ENCODE data around the gene FAM162A.
A peak's percentile ranks its signal among the peaks of the same experiment; 100 is the strongest.

Gene FAM162A

GRCh38 chr3:122382888-122383666 is 905 bp upstream of the FAM162A start, which contains the start of gene MIX23:
MIX23 (minus strand) TSS chr3:122383231; CDS start chr3:122383224, 7 bp downstream.
- peak; percentile 91 for FAIRE-seq
- DNase-seq (ENCODE audit: insufficient read length, low spot score) = peak; percentile 44
- TF ChIP-seq POLR2AphosphoS5 (IDR thresholded peaks at IDR 0.05; ENCODE audit: low read depth, low read length) = peak; percentile 87
- TF ChIP-seq POLR2A (IDR thresholded peaks at IDR 0.05; ENCODE audit: low read depth, low read length) = peak; percentile 63
- TF ChIP-seq POU2F2 (IDR thresholded peaks at IDR 0.05; ENCODE audit: low read depth, low read length) = 0 out of 2 replicates have a peak, but pooled peaks have one; percentile 44
- no peak for TF ChIP-seq SPI1 (IDR thresholded peaks at IDR 0.05; ENCODE audit: low read depth, low read length)
- TF ChIP-seq TAF1 (IDR thresholded peaks at IDR 0.05; ENCODE audit: low read depth, low read length) = peak; percentile 81
- no peak for TF ChIP-seq PAX5 (IDR thresholded peaks at IDR 0.05; ENCODE audit: insufficient read depth, low read length, severe bottlenecking)

GRCh38 chr3:122387709-122388108 is 3.7 kb downstream of the FAM162A start:
- DNase-seq (ENCODE audit: insufficient read length, low spot score) (no peak), FAIRE-seq (no peak)
- TF ChIP-seq SPI1 (IDR thresholded peaks at IDR 0.05; ENCODE audit: low read depth, low read length) (no peak), POLR2A (IDR thresholded peaks at IDR 0.05; ENCODE audit: low read depth, low read length) (no peak), TAF1 (IDR thresholded peaks at IDR 0.05; ENCODE audit: low read depth, low read length) (no peak), POLR2AphosphoS5 (IDR thresholded peaks at IDR 0.05; ENCODE audit: low read depth, low read length) (no peak), POU2F2 (IDR thresholded peaks at IDR 0.05; ENCODE audit: low read depth, low read length) (no peak), PAX5 (IDR thresholded peaks at IDR 0.05; ENCODE audit: insufficient read depth, low read length, severe bottlenecking) (no peak)

DNA sequence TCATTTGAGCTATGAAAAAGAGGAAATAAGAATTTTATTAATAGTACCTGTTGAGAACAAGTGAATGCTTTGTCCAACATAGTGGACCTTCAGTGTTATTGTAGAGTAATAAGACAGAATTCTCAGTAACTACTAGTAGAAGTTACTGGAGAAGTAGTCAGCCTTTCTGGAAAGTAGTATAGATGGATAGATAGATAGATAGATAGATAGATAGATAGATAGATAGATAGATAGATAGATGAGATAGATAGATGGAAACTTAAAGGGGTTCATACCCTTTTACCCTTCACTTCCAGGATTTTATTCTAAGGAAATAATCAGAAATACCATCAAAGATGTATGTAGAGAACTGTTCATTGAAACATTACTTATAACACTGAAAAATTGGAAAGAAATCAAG is 5.2 kb downstream of the FAM162A start:
- no peak for FAIRE-seq
- no peak for TF ChIP-seq POLR2AphosphoS5 (IDR thresholded peaks at IDR 0.05; ENCODE audit: low read depth, low read length)
- TF ChIP-seq POLR2A (IDR thresholded peaks at IDR 0.05; ENCODE audit: low read depth, low read length) = no peak
- no peak for TF ChIP-seq TAF1 (IDR thresholded peaks at IDR 0.05; ENCODE audit: low read depth, low read length)
- TF ChIP-seq POU2F2 (IDR thresholded peaks at IDR 0.05; ENCODE audit: low read depth, low read length) = no peak
- TF ChIP-seq PAX5 (IDR thresholded peaks at IDR 0.05; ENCODE audit: insufficient read depth, low read length, severe bottlenecking) = no peak
- no peak for TF ChIP-seq SPI1 (IDR thresholded peaks at IDR 0.05; ENCODE audit: low read depth, low read length)
- no peak for DNase-seq (ENCODE audit: insufficient read length, low spot score)

DNA sequence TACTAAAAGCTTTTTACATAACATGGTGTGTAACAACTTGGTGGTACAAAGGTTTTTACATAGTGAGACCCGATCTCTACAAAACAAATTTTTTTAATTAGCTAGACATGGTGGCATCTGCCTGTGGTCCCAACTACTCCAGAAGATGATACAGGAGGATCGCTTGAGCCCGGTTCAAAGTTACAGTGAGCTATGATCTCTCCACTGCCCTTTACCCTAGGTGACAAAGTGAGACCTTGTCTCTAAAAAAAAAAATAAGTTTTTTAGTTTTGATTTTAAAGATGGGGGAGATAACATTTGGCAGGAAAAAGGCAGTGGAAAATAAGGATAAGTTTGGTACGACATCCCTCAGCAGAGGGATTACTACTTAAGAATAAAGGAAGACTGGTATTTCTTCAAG is 5.9 kb downstream of the FAM162A start:
- FAIRE-seq (no peak), DNase-seq (ENCODE audit: insufficient read length, low spot score) (no peak)
- TF ChIP-seq POLR2AphosphoS5 (IDR thresholded peaks at IDR 0.05; ENCODE audit: low read depth, low read length) (no peak), POU2F2 (IDR thresholded peaks at IDR 0.05; ENCODE audit: low read depth, low read length) (no peak), POLR2A (IDR thresholded peaks at IDR 0.05; ENCODE audit: low read depth, low read length) (no peak)

GRCh38 chr3:122390665-122391064 is 6.7 kb downstream of the FAM162A start:
- TF ChIP-seq POLR2AphosphoS5 (IDR thresholded peaks at IDR 0.05; ENCODE audit: low read depth, low read length) (no peak), POU2F2 (IDR thresholded peaks at IDR 0.05; ENCODE audit: low read depth, low read length) (no peak), POLR2A (IDR thresholded peaks at IDR 0.05; ENCODE audit: low read depth, low read length) (no peak), PAX5 (IDR thresholded peaks at IDR 0.05; ENCODE audit: insufficient read depth, low read length, severe bottlenecking) (no peak), SPI1 (IDR thresholded peaks at IDR 0.05; ENCODE audit: low read depth, low read length) (no peak), TAF1 (IDR thresholded peaks at IDR 0.05; ENCODE audit: low read depth, low read length) (no peak)
- FAIRE-seq = no peak
- DNase-seq (ENCODE audit: insufficient read length, low spot score) = no peak

DNA sequence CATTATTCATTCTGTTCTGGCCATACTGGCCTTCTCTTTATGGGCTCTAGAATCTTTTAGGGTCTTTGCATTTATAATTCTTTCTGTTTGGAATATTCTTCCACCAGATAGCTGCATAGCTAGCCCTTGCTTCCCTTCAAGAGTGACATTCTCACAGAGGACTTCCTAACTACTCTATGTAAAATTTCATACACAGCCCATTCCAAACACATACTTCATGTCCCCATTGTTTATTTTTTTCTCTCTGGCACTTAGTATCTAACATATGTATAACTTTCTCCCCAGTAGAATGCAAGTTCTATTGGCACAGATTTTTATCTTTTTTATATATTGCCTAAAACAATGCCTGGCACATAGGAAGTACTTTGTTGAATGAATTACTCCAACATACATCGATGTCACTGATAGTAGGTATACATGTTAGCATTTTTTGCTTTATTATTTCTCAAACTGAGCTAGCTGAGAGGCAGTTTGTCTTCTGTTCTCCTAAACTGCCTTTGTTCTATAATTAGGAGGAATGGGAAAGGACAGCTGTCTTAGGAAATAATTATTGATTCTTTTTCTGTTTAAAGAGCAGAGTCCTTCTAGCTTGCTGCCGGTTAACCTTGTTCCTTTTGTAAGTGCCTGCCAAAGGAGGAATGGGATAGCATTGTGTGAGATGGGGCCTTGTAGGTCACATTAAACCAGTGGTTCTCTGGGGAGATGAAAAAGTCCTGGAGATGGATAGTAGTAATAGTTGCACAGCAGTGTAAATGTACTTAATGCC is 7.9 kb downstream of the FAM162A start:
- DNase-seq (ENCODE audit: insufficient read length, low spot score) (no peak), FAIRE-seq (no peak)
- no peak for TF ChIP-seq POLR2A (IDR thresholded peaks at IDR 0.05; ENCODE audit: low read depth, low read length)
- no peak for TF ChIP-seq TAF1 (IDR thresholded peaks at IDR 0.05; ENCODE audit: low read depth, low read length)
- TF ChIP-seq POU2F2 (IDR thresholded peaks at IDR 0.05; ENCODE audit: low read depth, low read length) = no peak
- TF ChIP-seq PAX5 (IDR thresholded peaks at IDR 0.05; ENCODE audit: insufficient read depth, low read length, severe bottlenecking) = no peak
- TF ChIP-seq SPI1 (IDR thresholded peaks at IDR 0.05; ENCODE audit: low read depth, low read length) = no peak
- no peak for TF ChIP-seq POLR2AphosphoS5 (IDR thresholded peaks at IDR 0.05; ENCODE audit: low read depth, low read length)

GRCh38 chr3:122392868-122393844 is 9.2 kb downstream of the FAM162A start:
- TF ChIP-seq TAF1 (IDR thresholded peaks at IDR 0.05; ENCODE audit: low read depth, low read length) (no peak), SPI1 (IDR thresholded peaks at IDR 0.05; ENCODE audit: low read depth, low read length) (no peak), POLR2AphosphoS5 (IDR thresholded peaks at IDR 0.05; ENCODE audit: low read depth, low read length) (no peak), POLR2A (IDR thresholded peaks at IDR 0.05; ENCODE audit: low read depth, low read length) (no peak), PAX5 (IDR thresholded peaks at IDR 0.05; ENCODE audit: insufficient read depth, low read length, severe bottlenecking) (no peak), POU2F2 (IDR thresholded peaks at IDR 0.05; ENCODE audit: low read depth, low read length) (no peak)
- DNase-seq (ENCODE audit: insufficient read length, low spot score) (peak; percentile 7), FAIRE-seq (peak; percentile 80)

- no peak for FAIRE-seq
Observed at GRCh38 chr3:122394173-122394572, 10.2 kb downstream of the FAM162A start.

More at GRCh38 chr3:122394173-122394572, 10.2 kb downstream of the FAM162A start:
- TF ChIP-seq TAF1 (IDR thresholded peaks at IDR 0.05; ENCODE audit: low read depth, low read length) = no peak
- no peak for TF ChIP-seq PAX5 (IDR thresholded peaks at IDR 0.05; ENCODE audit: insufficient read depth, low read length, severe bottlenecking)
- TF ChIP-seq POLR2A (IDR thresholded peaks at IDR 0.05; ENCODE audit: low read depth, low read length) = no peak
- no peak for TF ChIP-seq POLR2AphosphoS5 (IDR thresholded peaks at IDR 0.05; ENCODE audit: low read depth, low read length)
- no peak for TF ChIP-seq POU2F2 (IDR thresholded peaks at IDR 0.05; ENCODE audit: low read depth, low read length)
- TF ChIP-seq SPI1 (IDR thresholded peaks at IDR 0.05; ENCODE audit: low read depth, low read length) = no peak
- DNase-seq (ENCODE audit: insufficient read length, low spot score) = no peak

Measured in GM12891 (cell line).